Aorta (tissue), 5 donors: ENCODE results near the gene SEC14L2. TPM values are rescaled to one million over a fixed set of nuclear protein-coding genes. Genes with fewer than 3 reads are reported as not detected.
A peak's percentile ranks its signal among the peaks of the same experiment; 100 is the strongest.
"Not testable (repeated sequence)": the region's sequence is repeated elsewhere in the genome, so short reads cannot be mapped to it uniquely, and the experiment has no call there.

ENCODE experiments used
- ATAC-seq: fragments of 200-7000 bp; cut with Tn5 transposase; one replicate; pipeline ENCODE4 v1.9.1; 2022; ENCODE audit warnings: moderate library complexity; ENCODE audit not compliant: low FRiP score
- DNase-seq, 2 donors: peaks; one replicate each; pipeline ENCODE4 v3.0.0-alpha.2; 2020
- H3K27ac ChIP-seq, 2 donors: one replicate each; pipeline ENCODE4 v1.5.1; 2013; ENCODE audit warnings: low read length in 2 of 2, mild to moderate bottlenecking in 2 of 2, moderate library complexity in 2 of 2, control low read depth in 1 of 2, inconsistent platforms in 1 of 2, low read depth in 1 of 2
- H3K27me3 ChIP-seq, 2 donors: one replicate each; pipeline ENCODE4 v1.6.1; 2013; ENCODE audit warnings: control low read depth in 1 of 2, low read length in 1 of 2, mild to moderate bottlenecking in 1 of 2, moderate library complexity in 1 of 2; ENCODE audit not compliant: insufficient read depth in 2 of 2, control insufficient read depth in 1 of 2
- H3K36me3 ChIP-seq, 2 donors: one replicate each; pipeline ENCODE4 v1.6.1; 2013; ENCODE audit warnings: control low read depth in 1 of 2, low read length in 1 of 2, mild to moderate bottlenecking in 1 of 2; ENCODE audit not compliant: insufficient read depth in 2 of 2, control insufficient read depth in 1 of 2
- H3K4me1 ChIP-seq, 2 donors: one replicate each; pipeline ENCODE4 v1.6.1; 2013; ENCODE audit warnings: low read length in 2 of 2, control low read depth in 1 of 2, mild to moderate bottlenecking in 1 of 2, moderate library complexity in 1 of 2; ENCODE audit not compliant: insufficient read depth in 2 of 2, control insufficient read depth in 1 of 2
- H3K4me3 ChIP-seq, 2 donors: one replicate each; pipeline ENCODE4 v1.5.1; 2013; ENCODE audit warnings: low read length in 2 of 2, control low read depth in 1 of 2, mild to moderate bottlenecking in 1 of 2
- H3K9me3 ChIP-seq: one replicate; pipeline ENCODE4 v1.6.1; 2013; ENCODE audit warnings: mild to moderate bottlenecking, low read length; ENCODE audit not compliant: control insufficient read depth
- WGBS, 2 donors: extraction: QIAGEN DNeasy Blood & Tissue Kit; methylation state at CpG; one replicate each; pipeline ENCODE4 v1.1.7; 2013; 5-methylcytosine and 5-hydroxymethylcytosine counted together
- intact Hi-C, 2 donors: fragments of 100-400 bp; cut with DNase I; formaldehyde crosslinking; loops; one replicate each; pipeline versions ENCODE4 v1.14.2 to v1.15.0; 2022
- polyA plus RNA-seq, 2 donors: library from polyadenylated mRNA; stranded (reverse); fragments of 200-250 nt; gene quantifications; one replicate each; pipeline ENCODE4 v1.2.3, GENCODE V29; 2013
- total RNA-seq, 2 donors: library from RNA; stranded (reverse); fragmentation: NEBNext Ultra II Directional; extraction: Animal tissue kit (Norgen Biotek cat#: 25700); gene quantifications; one replicate each; pipeline ENCODE4 v1.2.1, GENCODE V29; 2021
- donor health status: healthy with polysubstance abuse.
- donor health status: Bipolar disorder and iron deficiency.
- donor health status: DM: no; HTN: no; CAD: no.
- donor health status: DM: no; HTN: no; CAD: no.
- donor health status: DM: yes; HTN: yes; CAD: no.

SEC14L2 gene
- total and polyA plus RNA-seq, 4 donors: 11.8 to 14.7 (median 13.0) TPM

GRCh38 chr22:30445438-30446145 is 48.8 kb downstream of the SEC14L2 start:
- no peaks in the 10 kb centered on the region for H3K4me1 ChIP-seq
- intact Hi-C loops: no loop called here
- no peaks in the 10 kb centered on the region for H3K9me3 ChIP-seq
- no peaks in the 10 kb centered on the region for H3K36me3 ChIP-seq
- ATAC-seq (no peak), DNase-seq (no peak)
- WGBS, 2 donors: 54 to 55% methylated on average over 5 of the region's 5 CpGs
- peaks cover 0 to 2% of the 10 kb centered on the region in 2 donors for H3K27me3 ChIP-seq
- H3K27ac ChIP-seq: no peak overlapping the region
- H3K4me3 ChIP-seq: no peak overlapping the region

- WGBS, 2 donors: 88% methylated on average over 3 of the region's 3 CpGs
- DNase-seq (no peak), ATAC-seq (no peak)
- Histone ChIP-seq H3K27ac (no peak overlapping the region), H3K4me3 (no peak overlapping the region), H3K36me3 (no peaks in the 10 kb centered on the region), H3K9me3 (no peaks in the 10 kb centered on the region), H3K4me1 (no peaks in the 10 kb centered on the region), H3K27me3 (peaks cover 0 to 2% of the 10 kb centered on the region in 2 donors)
- intact Hi-C loops: no loop called here
Measured at GRCh38 chr22:30447656-30448055, 50.8 kb downstream of the SEC14L2 start.

- H3K27ac ChIP-seq, DNase-seq, H3K27me3 ChIP-seq, intact Hi-C loops, H3K36me3 ChIP-seq, H3K4me1 ChIP-seq, H3K9me3 ChIP-seq, H3K4me3 ChIP-seq, ATAC-seq: not testable (repeated sequence)
- WGBS, 2 donors: 20 to 22% methylated on average over 9 of the region's 9 CpGs
Measured at GRCh38 chr22:30451488-30451887, 54.7 kb downstream of the SEC14L2 start.

GRCh38 chr22:30452861-30453260 is 56.0 kb downstream of the SEC14L2 start:
- Histone ChIP-seq H3K36me3 (no peaks in the 10 kb centered on the region), H3K27ac (no peak overlapping the region), H3K4me1 (no peaks in the 10 kb centered on the region), H3K9me3 (no peaks in the 10 kb centered on the region), H3K27me3 (no peaks in the 10 kb centered on the region), H3K4me3 (no peak overlapping the region)
- DNase-seq (no peak), ATAC-seq (no peak)
- intact Hi-C loops: no loop called here
- WGBS, 2 donors: 75 to 77% methylated on average over 6 of the region's 6 CpGs

GRCh38 chr22:30453731-30454510 is 57.1 kb downstream of the SEC14L2 start:
- 63 to 67% methylated on average over 6 of the region's 6 CpGs for whole genome bisulfite sequencing, 2 donors
- Histone ChIP-seq H3K27ac (no peak overlapping the region), H3K27me3 (no peaks in the 10 kb centered on the region), H3K4me1 (no peaks in the 10 kb centered on the region), H3K36me3 (no peaks in the 10 kb centered on the region), H3K9me3 (no peaks in the 10 kb centered on the region), H3K4me3 (no peak overlapping the region)
- peak in 1 of 2 donors; percentile 55 for DNase-seq
- ATAC-seq: no peak
- intact Hi-C loops: no loop called here

GRCh38 chr22:30455075-30455840 is 58.4 kb downstream of the SEC14L2 start:
- no peak for DNase-seq

GRCh38 chr22:30457981-30458380 is 61.2 kb downstream of the SEC14L2 start:
- H3K27ac ChIP-seq: no peak overlapping the region
- no peaks in the 10 kb centered on the region for H3K9me3 ChIP-seq
- no peaks in the 10 kb centered on the region for H3K36me3 ChIP-seq
- H3K4me3 ChIP-seq: no peak overlapping the region
- H3K4me1 ChIP-seq: no peaks in the 10 kb centered on the region
- ATAC-seq (no peak), DNase-seq (no peak)
- no peaks in the 10 kb centered on the region for H3K27me3 ChIP-seq
- intact Hi-C loops: no loop called here
- 49 to 53% methylated on average over 8 of the region's 8 CpGs for WGBS, 2 donors

More at GRCh38 chr22:30455075-30455840, 58.4 kb downstream of the SEC14L2 start:
- ATAC-seq: no peak
- H3K4me3 ChIP-seq: no peak overlapping the region
- H3K36me3 ChIP-seq: no peaks in the 10 kb centered on the region
- intact Hi-C loops: no loop called here
- no peaks in the 10 kb centered on the region for H3K4me1 ChIP-seq
- H3K9me3 ChIP-seq: no peaks in the 10 kb centered on the region
- no peak overlapping the region for H3K27ac ChIP-seq
- no peaks in the 10 kb centered on the region for H3K27me3 ChIP-seq
- 79 to 83% methylated on average over 8 of the region's 8 CpGs for WGBS, 2 donors

- Histone ChIP-seq H3K4me3 (no peak overlapping the region), H3K4me1 (no peaks in the 10 kb centered on the region), H3K27ac (no peak overlapping the region), H3K9me3 (no peaks in the 10 kb centered on the region), H3K36me3 (no peaks in the 10 kb centered on the region), H3K27me3 (no peaks in the 10 kb centered on the region)
- 42 to 67% methylated on average over 4 of the region's 4 CpGs for WGBS, 2 donors
- intact Hi-C loops: no loop called here
- ATAC-seq: no peak
- no peak for DNase-seq
Measured at GRCh38 chr22:30459181-30460052, 62.6 kb downstream of the SEC14L2 start.
